Measurements from ENCODE around the gene CTDNEP1.

GRCh38 chr17:7250695-7251627 is 573 bp downstream of the CTDNEP1 start:
- no peak for TF ChIP-seq CTCF (IDR thresholded peaks at IDR 0.05)
- TF ChIP-seq ZFX (IDR thresholded peaks at IDR 0.05; ENCODE audit: borderline replicate concordance), result no peak
